ENCODE measurements around the gene TPRG1.

Gene TPRG1

GRCh38 chr3:189229196-189229828 lies 57.5 kb downstream of the TPRG1 start:
- no peak for DNase-seq (ENCODE audit: low read depth in 2 of 2)

DNA sequence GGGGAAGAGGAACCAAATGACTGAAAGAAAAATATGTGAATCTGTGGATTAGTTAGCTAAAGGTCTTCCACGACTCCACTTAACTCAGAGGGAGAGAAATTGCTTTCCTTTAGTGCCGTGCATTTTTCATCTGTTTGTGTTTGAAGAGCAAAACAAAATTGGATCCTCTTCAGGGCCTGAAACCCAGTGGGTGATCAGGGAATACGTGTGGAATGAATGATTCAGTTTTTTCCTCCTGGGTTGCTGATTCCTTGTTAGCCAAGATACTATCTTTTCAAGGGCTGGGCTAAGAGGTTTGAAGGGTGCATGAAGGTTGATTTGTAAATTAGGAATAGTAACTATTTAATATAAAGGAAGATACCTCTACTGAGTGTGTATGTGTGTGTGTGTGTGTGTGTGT lies 61.0 kb downstream of the TPRG1 start:
- no peak for DNase-seq (ENCODE audit: low read depth in 2 of 2)

DNA sequence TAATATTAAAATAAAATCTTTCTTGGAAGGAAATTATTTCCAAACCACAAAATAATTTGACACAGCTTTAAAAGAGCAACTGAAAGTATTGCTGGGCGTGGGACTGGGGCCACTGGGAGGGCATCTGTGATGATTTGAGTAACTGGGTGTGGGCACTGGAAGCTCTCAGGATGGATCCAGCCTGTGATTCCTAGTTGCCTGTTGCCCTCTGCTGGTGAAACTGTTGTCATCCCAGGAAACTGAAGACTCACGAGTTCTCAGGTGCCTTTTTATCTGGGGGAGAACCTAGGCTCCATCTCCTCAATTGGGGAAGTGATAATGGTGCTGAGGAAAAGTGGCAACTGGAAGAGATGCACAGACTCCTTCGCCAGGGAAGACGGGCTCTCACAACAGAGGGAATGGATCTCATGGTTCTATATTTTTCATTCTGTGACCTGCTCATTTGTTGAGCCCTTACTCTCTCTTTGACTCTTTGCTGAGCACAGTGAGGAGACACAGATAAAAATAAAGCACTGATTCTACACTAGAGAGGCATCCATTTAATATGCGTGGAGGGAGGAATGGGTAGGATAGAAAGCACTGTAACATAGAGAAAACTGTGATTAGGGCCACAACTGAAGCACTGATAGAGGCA lies 61.6 kb downstream of the TPRG1 start:
- DNase-seq (ENCODE audit: low read depth in 2 of 2) = peak; percentile 3 to 15

DNA sequence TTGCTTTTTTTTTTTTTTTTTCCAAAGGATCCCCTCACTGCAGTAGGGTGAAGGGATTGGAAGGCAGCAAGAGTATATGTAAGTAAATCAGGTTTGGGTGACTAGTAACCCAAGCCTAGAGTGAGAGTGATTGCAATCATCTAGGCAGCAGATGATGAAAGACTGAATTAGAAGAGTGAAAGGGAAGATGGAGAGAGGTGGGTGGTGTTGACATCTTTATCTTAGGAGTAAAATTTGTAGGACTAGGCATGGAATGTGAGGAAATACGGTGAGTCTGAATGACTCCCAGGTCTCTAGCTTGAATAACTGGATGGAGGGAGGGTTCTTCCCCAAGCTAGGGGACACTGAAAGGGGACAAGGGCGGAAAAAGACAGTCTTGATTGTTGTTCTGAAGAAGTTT lies 63.4 kb downstream of the TPRG1 start:
- no peak for DNase-seq (ENCODE audit: low read depth in 2 of 2)

DNA sequence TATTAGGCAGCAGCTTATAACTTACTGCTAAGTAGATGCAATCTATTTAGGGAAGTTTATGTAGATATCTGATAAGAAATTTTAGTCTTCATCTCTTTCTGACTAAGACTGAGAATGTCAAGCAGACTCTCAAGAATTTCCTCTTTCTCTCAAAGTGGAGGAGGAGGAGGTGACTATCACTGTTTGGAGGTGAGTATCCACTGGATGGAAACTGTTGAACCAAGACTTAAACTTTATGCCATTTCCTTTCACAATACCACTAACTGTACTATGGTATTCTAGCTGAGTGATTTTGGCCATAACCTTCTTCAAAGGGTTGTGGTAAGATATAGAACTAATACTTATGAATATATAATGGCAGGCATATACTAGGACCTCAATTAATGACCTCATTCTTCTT lies 64.6 kb downstream of the TPRG1 start:
- DNase-seq (ENCODE audit: low read depth in 2 of 2) = no peak

- no peak for DNase-seq (ENCODE audit: low read depth in 2 of 2)
Measured at GRCh38 chr3:189237526-189237925, 65.8 kb downstream of the TPRG1 start.

DNA sequence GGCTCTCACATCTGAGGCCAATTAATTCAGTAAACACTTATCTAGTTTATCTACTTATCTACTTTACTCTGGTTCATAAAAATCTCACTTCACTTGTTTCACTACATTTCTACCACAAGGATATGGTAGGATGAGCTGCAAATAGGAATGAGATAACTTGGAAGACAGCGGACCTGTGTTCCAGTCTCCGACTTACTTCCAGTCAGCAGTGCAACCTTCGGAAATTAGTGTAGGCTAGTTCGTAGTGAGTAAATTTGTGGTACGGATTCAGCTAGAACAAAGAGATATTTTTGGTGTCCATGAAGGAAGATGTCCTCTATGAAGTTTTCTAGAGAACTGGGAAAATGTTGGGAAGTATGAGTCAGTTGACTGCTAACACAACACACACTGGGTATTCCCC lies 66.3 kb downstream of the TPRG1 start:
- no peak for DNase-seq (ENCODE audit: low read depth in 2 of 2)

DNA sequence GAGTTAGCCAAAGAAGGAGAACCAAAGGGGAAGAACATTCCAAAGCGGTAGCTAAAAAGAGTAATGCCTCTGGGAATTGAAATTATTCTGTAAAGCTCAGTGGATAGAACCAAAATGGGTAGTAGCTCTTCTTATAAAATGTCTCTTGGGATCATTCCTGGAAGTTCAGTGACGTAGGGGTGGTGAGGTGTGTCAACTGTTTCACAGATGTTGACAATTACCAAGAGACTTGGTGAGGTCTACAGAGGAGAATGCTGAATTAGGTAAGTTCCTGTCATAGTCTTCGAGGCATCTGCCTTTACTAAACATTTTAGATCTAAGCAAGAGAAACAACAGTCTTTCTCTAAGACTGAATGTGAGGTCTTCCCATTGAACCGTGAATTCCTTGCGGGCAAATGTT lies 67.8 kb downstream of the TPRG1 start:
- no peak for DNase-seq (ENCODE audit: low read depth in 2 of 2)

GRCh38 chr3:189249987-189250386 lies 78.2 kb downstream of the TPRG1 start:
- no peak for DNase-seq (ENCODE audit: low read depth in 2 of 2)

DNA sequence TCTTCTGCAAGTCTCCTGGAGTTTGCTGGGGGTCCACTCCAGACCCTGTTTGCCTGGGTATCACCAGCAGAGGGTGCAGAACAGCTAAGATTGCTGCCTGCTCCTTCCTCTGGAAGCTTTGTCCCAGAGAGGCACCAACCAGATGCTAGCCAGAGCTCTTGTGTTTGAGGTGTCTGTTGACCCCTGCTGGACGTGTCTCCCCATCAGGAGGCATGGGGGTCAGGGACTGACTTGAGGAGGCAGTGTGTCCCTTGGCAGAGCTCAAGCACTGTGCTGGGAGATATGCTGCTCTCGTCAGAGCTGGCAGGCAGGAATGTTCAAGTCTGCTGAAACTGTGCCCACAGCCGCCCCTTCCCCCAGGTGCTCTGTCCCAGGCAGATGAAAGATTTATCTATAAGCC lies 86.5 kb downstream of the TPRG1 start:
- DNase-seq (ENCODE audit: low read depth in 2 of 2) = no peak

GRCh38 chr3:189260556-189261493 lies 89.1 kb downstream of the TPRG1 start:
- no peak for DNase-seq (ENCODE audit: low read depth in 2 of 2)

- no peak for DNase-seq (ENCODE audit: low read depth in 2 of 2)
Measured at GRCh38 chr3:189262746-189263145, 91.0 kb downstream of the TPRG1 start.

DNA sequence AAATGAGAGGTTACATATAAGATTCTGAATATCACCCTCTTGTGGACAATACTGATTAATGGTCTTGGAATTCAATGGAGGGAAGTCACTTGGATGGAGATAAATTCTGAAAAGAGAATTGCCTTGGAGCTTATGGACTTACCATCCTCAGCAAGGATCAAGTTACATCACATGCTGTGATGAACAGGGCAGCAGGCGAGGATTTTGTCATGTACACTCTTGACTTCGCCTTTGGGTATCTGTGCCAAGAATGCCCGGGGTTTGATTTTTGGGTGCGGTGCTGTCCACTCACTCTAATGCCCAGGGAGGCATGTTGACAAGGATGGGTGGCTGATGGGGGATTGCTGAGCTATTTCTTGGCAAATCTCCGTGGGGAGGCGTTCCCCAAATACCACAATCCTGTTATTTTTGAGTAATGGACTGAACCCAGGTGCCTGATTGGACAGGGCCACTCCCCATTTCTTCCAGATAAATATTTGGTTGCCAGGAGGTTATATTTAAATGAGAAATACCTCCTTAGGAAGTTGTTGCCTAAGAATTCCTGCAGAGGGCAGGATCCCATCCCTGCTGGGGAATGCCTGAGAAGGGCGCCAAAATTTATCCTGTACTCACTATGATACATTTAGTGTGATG lies 96.3 kb downstream of the TPRG1 start:
- DNase-seq (ENCODE audit: low read depth in 2 of 2) = no peak

DNA sequence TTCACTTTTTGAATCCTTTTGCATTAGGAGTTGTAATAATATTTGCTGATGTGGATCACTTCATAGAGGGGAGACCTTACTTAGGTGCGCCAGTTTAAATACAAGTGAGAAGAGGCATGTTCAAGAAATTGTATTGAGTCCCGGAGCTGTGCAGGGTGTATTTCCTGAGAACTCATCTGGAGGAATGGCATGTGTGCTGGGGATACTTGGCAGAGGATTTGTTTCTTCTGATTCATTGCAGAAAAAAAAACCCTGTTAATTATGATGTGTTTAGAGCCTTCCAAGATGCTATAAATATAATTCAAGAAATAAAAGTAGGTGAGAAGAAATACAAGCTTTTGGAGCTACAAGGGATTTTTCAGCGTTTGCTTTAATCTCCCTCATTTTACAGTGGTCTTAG lies 97.6 kb downstream of the TPRG1 start:
- DNase-seq (ENCODE audit: low read depth in 2 of 2) = no peak

DNA sequence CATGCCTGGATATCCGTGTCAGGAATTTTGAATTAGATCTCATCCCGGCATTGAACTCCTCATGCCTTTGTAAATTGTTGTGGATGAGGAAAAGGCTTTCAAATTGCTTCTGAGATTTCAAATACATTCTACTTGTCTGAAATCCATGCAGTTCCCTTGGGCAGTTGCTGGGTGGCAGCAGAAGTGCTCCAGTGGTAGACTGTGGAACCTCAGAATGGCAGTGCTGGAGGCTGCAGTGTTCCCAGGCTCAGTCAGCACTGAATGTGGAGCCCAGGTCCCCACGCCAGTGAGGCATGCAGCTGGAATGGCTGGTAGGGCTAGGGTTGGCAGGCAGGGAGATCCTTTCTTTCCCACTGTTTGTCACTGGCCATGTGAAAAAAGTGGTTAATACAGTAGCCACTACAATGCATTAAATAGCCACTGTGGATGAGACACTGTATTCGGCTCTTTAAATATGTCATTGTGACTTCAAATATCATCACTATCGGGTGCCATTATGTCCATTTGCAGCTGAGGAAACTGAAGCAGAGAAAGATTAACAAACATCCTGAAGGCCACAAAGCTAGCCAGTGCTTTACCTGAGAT lies 98.6 kb downstream of the TPRG1 start:
- DNase-seq (ENCODE audit: low read depth in 2 of 2) = peak in 1 of 2 donors; percentile 22

DNA sequence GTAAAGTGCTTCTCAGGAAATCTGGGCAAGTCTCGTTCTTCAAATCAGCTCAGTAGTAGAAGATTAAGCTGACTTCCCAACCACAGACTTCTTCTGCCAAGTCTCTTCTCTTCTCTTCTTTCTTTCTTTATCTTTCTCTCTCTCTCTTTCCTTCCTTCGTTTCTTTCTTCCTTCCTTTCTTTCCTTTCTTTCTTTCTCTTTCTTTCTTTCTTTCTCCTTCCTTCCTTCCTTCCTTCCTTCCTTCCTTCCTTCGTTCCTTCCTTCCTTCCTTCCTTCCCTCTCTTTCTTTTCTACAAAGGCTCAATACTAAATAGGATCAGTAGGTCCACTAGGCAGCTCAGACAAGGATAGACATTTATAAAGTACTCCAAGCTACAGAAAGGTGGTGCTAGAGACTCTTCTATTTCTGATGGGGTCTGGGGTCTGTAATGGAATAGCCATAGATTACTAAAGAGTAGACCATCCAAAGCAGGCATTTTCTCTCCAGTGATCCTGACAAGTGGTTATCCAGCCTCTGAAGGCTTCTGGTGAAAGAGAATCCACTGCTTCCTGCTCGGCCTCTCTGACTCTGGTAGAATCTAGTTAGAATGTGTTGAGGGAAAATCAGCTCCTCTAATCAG lies 100.8 kb downstream of the TPRG1 start:
- no peak for DNase-seq (ENCODE audit: low read depth in 2 of 2)

DNA sequence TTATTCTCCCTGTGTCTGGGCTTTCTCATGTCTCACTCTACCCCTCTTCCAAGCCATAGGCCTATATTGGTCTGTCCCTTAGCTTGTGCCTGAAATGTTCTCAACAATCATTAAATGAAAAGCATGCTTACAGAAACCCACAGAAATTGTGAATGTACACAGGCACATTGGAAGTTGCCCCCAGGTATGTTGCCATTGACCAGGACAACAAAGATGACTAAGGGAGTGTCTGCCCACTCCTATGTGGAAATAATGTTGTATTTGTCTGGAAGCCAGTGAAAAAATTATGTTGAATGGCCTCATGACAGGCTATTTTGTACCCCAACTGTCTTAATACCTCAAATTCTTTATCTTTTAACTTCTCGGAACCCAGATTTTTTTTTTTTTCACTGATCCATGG lies 102.0 kb downstream of the TPRG1 start:
- no peak for DNase-seq (ENCODE audit: low read depth in 2 of 2)

- DNase-seq (ENCODE audit: low read depth in 2 of 2) = no peak
Measured at GRCh38 chr3:189275182-189275581, 103.4 kb downstream of the TPRG1 start.

- no peak for DNase-seq (ENCODE audit: low read depth in 2 of 2)
Measured at GRCh38 chr3:189275852-189276251, 104.1 kb downstream of the TPRG1 start.

DNA sequence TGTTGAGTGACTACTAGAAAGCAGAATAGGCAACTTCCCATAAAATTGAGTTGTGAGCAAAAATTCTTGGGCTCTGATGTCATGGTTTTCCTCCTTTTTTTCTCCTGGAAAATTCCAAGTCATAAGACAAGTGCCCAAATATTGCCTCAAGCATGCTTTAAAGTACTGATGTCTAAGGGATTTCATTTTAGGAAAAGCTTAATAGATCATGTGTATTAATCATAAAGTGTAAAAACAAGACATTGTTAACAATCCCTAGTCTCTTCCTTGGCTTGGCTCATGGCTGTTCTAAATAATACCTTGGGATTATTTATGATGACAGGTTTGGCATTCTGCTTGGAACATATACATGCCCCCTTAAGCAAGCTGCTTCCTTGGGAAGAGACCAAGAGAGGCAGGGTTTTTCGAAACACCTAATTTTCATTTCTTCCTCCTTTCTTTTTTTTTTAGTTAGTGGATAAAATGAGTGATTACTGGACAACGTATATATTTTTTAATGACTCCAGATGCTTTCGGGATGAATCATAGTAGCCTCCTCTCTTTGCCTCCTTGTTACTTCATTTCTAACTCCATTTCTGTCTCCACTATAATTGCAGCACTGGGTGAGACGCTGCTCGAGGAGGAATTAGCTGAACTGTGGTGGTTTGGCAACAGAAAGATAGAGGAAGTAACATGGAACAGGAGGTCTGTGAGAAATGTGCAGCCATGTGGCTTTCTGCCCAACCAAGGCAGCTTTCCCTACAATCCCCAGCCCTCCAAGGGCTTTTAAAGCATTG lies 104.9 kb downstream of the TPRG1 start:
- DNase-seq (ENCODE audit: low read depth in 2 of 2) = no peak

GRCh38 chr3:189277711-189278110 lies 105.9 kb downstream of the TPRG1 start:
- DNase-seq (ENCODE audit: low read depth in 2 of 2) = no peak
